Motor neuron (in vitro differentiated cells): ENCODE results near the gene ERGIC2. TPM values are rescaled to one million over a fixed set of nuclear protein-coding genes. Genes with fewer than 3 reads are reported as not detected.
A peak's percentile ranks its signal among the peaks of the same experiment; 100 is the strongest.

Source experiments
- ATAC-seq, 8 experiments: fragments of 200-7000 bp; cut with Tn5 transposase; replicated peaks in 6 of 8; 2 replicates each; pipeline ENCODE4 v1.8.0; 2021; ENCODE audit warnings: mild to moderate bottlenecking in 8 of 8, moderate library complexity in 8 of 8
- H3K27ac ChIP-seq, 2 donors: fragments of 250-450 bp; sonication (Bioruptor Pico); 2 replicates each; pipeline ENCODE4 v1.9.0; 2021; ENCODE audit warnings: antibody characterized with exemption in 2 of 2, mild to moderate bottlenecking in 2 of 2, moderate library complexity in 1 of 2
- H3K4me1 ChIP-seq, 2 donors: fragments of 250-450 bp; sonication (Bioruptor Pico); replicated peaks in 1 of 2; 2 replicates each; pipeline ENCODE4 v1.6.1; 2021; ENCODE audit warnings: antibody characterized with exemption in 2 of 2, mild to moderate bottlenecking in 2 of 2, moderate library complexity in 1 of 2
- H3K4me3 ChIP-seq, 5 donors: fragments of 250-450 bp; sonication (Bioruptor Pico); 2 replicates each; pipeline ENCODE4 v1.9.0; 2021; ENCODE audit warnings: antibody characterized with exemption in 5 of 5, mild to moderate bottlenecking in 5 of 5, moderate library complexity in 4 of 5
- WGBS, 10 experiments: fragments of 450-650 bp; shearing (Covaris generic); methylation state at CpG; one replicate each; pipeline ENCODE4 v1.0.0; 2022; 5-methylcytosine and 5-hydroxymethylcytosine counted together
- in situ Hi-C, 9 experiments: fragments of 400-800 bp; cut with MboI; loops; one replicate each; pipeline ENCODE4 v1.15.0; 2021; ENCODE audit warnings: low sequenced_read_pairs in 9 of 9, low pct_unique_long_range_greater_than_20kb in 2 of 9; ENCODE audit not compliant: unreplicated experiment in 9 of 9
- total RNA-seq, 8 experiments: library from RNA; unstranded; fragments of 300-600 nt; gene quantifications; 2 replicates each; pipeline versions ENCODE4 v1.2.3 to v1.2.4, GENCODE V29; 2022

ERGIC2 gene
- total RNA-seq, 8 experiments from 2014 or later: 32.3 to 70.1 (median 49.7) TPM

DNA sequence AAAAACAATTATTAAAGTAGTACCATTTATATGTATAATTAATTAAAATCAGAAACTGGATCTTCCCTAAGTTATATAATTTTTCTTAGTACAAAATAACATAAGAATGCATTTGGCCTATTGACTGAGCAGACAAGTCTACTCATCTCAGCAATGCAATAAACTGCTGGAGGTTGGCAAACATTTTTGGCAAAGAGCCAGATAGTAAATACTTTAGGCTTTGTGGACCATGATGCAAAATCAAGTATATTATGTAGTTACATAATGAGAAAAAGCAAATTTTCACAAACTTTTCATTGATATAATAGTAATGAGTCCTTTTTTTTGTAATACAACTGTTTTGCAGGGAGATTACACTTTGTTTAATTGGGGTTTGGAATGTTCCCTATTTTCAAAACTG, 30.9 kb downstream of the ERGIC2 start:
- in situ Hi-C loops: no loop called here
- Histone ChIP-seq H3K4me3 (no peak overlapping the region), H3K4me1 (no peaks in the 10 kb centered on the region), H3K27ac (no peak overlapping the region)
- ATAC-seq: no peak

- H3K4me3 ChIP-seq: no peak overlapping the region
- no peaks in the 10 kb centered on the region for H3K4me1 ChIP-seq
- in situ Hi-C loops: no loop called here
- no peak for ATAC-seq
- no peak overlapping the region for H3K27ac ChIP-seq
- 64 to 100% (median 94%) methylated on average over 1 to 3 of the region's 3 CpGs; no CpG with 5 or more reads in 1 of the 10 experiments for WGBS, 10 experiments
Measured at GRCh38 chr12:29346769-29347421, 34.1 kb downstream of the ERGIC2 start.

GRCh38 chr12:29343022-29343799, 37.8 kb downstream of the ERGIC2 start:
- no peak for ATAC-seq
- Histone ChIP-seq H3K4me1 (no peaks in the 10 kb centered on the region), H3K4me3 (no peak overlapping the region), H3K27ac (no peak overlapping the region)
- in situ Hi-C loops: no loop called here
- WGBS, 10 experiments: 80 to 100% (median 96%) methylated on average over 1 to 2 of the region's 2 CpGs; no CpG with 5 or more reads in 2 of the 10 experiments

GRCh38 chr12:29337325-29337724, 43.6 kb downstream of the ERGIC2 start:
- 80 to 100% (median 100%) methylated on average over 1 of the region's 1 CpG; no CpG with 5 or more reads in 1 of the 10 experiments for WGBS, 10 experiments

DNA sequence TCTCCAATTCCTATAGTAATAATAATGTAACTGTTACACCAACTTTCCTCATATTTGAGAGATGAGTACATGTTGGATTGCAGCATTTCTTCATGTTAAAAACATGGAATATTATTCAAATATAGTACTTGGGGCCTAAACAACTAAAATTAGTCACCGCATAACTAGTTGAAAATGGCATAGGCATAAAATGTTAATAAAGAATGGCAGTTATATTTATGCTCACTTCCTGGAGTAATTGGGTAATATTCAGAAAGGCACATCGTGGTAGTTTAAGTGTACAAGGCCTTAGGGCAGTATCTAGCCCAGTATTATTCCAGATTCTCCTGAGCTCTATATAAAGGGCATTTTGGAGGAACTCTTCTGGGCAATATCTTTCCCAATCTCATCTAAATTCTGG, 46.0 kb downstream of the ERGIC2 start:
- in situ Hi-C loops: no loop called here
- Histone ChIP-seq H3K4me3 (no peak overlapping the region), H3K4me1 (no peaks in the 10 kb centered on the region), H3K27ac (no peak overlapping the region)
- ATAC-seq: peak in 3 of 8 experiments; percentile 66 to 74 (median 67)
- WGBS, 10 experiments: 0 to 100% (median 60%) methylated on average over 1 to 2 of the region's 2 CpGs; no CpG with 5 or more reads in 2 of the 10 experiments

More at GRCh38 chr12:29337325-29337724, 43.6 kb downstream of the ERGIC2 start:
- Histone ChIP-seq H3K4me3 (no peak overlapping the region), H3K27ac (no peak overlapping the region), H3K4me1 (no peaks in the 10 kb centered on the region)
- in situ Hi-C loops: no loop called here
- ATAC-seq: no peak

DNA sequence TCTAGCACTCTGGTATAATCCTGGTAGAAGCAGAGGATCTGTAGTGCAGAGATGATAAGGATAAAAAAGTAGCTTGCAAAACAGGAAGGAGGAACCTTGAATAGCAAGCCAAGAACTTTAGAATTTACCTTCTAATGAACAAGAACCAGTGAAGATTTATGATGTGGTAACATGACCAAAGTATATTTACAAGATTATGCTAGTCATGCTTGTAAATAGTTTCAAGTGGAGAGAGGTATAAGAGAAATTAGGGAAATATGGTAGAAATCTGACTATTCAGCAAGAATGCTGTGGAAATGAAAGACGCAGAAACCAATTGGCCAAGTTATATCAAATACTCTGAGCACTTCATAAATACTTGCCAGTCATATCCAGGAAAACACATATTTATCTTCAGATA, 47.8 kb downstream of the ERGIC2 start:
- H3K27ac ChIP-seq: no peak overlapping the region
- ATAC-seq: no peak
- WGBS, 10 experiments: 0 to 13% (median 0%) methylated on average over 1 of the region's 1 CpG; no CpG with 5 or more reads in 2 of the 10 experiments
- no peak overlapping the region for H3K4me3 ChIP-seq
- in situ Hi-C loops: no loop called here
- no peaks in the 10 kb centered on the region for H3K4me1 ChIP-seq

- 83 to 100% (median 100%) methylated on average over 1 of the region's 1 CpG for WGBS, 10 experiments
- in situ Hi-C loops: no loop called here
- Histone ChIP-seq H3K27ac (no peak overlapping the region), H3K4me3 (no peak overlapping the region), H3K4me1 (no peaks in the 10 kb centered on the region)
- no peak for ATAC-seq
Measured at GRCh38 chr12:29329411-29329810, 51.6 kb downstream of the ERGIC2 start.

DNA sequence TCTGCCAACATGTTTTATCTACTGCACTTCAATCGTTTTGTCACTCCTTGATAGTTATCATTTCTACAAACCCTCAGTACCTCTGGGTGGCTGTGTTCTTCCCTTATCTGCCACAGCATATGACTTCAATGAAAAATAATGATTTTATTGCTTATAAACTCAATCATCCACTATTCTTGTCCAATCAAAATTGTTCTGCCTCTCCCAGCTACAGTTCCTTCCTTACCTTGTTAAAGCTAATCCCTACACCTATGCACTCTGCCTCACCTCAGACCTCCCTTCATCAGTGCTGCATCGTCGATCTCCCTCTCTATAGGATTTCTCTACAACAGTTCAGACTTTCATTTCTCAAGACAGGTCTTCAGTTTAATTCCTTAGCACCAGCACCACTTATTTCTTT, 58.8 kb downstream of the ERGIC2 start:
- in situ Hi-C loops: loop anchor here in 1 of 9 experiments (25.0 kb wide), 1 partner anchor 235 kb away; no protein-coding TSS in a partner anchor
- H3K4me1 ChIP-seq: peaks cover 0 to 2% of the 10 kb centered on the region in 2 donors
- no peak overlapping the region for H3K4me3 ChIP-seq
- no peak for ATAC-seq
- WGBS, 10 experiments: 85 to 100% (median 91%) methylated on average over 1 to 3 of the region's 3 CpGs
- H3K27ac ChIP-seq: no peak overlapping the region

DNA sequence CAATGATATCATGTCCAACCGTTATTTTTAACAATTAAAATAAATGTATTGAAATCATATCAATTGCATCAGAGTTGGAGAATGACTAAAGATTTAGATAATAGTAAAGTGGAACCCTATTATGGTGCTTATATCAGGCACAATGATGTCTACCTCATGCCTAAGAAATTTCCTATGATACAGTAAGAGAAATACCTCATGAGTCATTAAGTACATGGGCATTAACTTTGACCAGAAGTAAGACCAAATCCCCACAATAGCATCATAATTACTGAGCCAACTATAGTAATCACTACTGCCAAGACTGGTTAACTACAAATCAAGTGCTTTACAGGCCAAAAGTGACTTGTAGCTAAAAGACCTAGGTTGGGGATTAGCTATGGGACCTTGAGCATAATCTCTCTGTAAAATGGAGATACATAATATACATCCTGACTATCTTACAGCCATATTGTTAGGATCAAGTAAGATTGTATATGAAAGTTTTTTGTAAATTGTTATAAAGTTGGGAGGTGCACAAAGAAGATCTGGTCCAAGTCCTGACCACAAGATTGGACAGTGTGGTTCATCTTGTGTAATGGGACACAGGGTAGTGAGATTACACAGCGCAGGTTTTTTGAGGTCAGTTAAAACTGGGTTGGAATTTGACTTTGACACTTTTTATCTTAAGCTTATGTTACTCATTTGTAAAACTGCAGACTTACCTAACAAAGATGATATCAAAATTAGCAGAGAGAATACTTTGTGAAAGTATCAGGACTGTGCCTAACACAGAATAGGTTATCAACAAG, 60.5 kb downstream of the ERGIC2 start:
- WGBS, 10 experiments: 0 to 100% (median 100%) methylated on average over 1 to 2 of the region's 2 CpGs; no CpG with 5 or more reads in 1 of the 10 experiments
- Histone ChIP-seq H3K4me3 (no peak overlapping the region), H3K4me1 (peaks cover 0 to 2% of the 10 kb centered on the region in 2 donors), H3K27ac (no peak overlapping the region)
- no peak for ATAC-seq
- in situ Hi-C loops: loop anchor here in 1 of 9 experiments (25.0 kb wide), 1 partner anchor 233 kb away; no protein-coding TSS in a partner anchor

GRCh38 chr12:29317556-29318363, 63.2 kb downstream of the ERGIC2 start:
- in situ Hi-C loops: loop anchor here in 1 of 9 experiments (25.0 kb wide), 1 partner anchor 230 kb away; no protein-coding TSS in a partner anchor
- ATAC-seq: peak; percentile 93 to 100 (median 98)
- H3K27ac ChIP-seq: no peak overlapping the region
- WGBS, 10 experiments: 3 to 73% (median 42%) methylated on average over 1 to 8 of the region's 8 CpGs
- no peak overlapping the region for H3K4me3 ChIP-seq
- peaks cover 0 to 7% of the 10 kb centered on the region in 2 donors for H3K4me1 ChIP-seq

- ATAC-seq: no peak
- in situ Hi-C loops: loop anchor here in 1 of 9 experiments (25.0 kb wide), 1 partner anchor 229 kb away; no protein-coding TSS in a partner anchor
- Histone ChIP-seq H3K4me1 (peaks cover 0 to 7% of the 10 kb centered on the region in 2 donors), H3K27ac (no peak overlapping the region), H3K4me3 (no peak overlapping the region)
- 23 to 89% (median 58%) methylated on average over 2 to 4 of the region's 4 CpGs; no CpG with 5 or more reads in 3 of the 10 experiments for WGBS, 10 experiments
Measured at GRCh38 chr12:29316752-29317151, 64.2 kb downstream of the ERGIC2 start.

DNA sequence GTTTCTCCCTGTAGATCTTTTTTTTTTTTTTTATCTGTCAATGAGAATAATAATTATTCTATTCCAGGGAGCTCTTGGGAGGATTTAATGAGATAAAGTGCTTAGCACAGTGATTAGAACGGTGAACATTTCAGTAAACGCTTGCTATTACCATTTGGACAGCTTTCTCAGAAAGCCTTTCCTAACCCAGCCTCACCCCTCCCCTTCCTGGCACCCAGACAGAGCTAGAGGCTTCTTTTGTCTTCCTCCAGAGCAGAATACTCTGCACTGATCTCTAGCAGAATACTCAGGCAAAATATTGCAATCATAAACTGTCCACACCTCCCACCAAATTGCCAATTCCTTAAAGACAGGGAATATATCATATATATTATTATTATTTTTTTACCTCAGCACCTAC, 66.6 kb downstream of the ERGIC2 start:
- no peak overlapping the region for H3K4me3 ChIP-seq
- WGBS, 10 experiments: 29 to 100% (median 44%) methylated on average over 1 to 2 of the region's 2 CpGs; no CpG with 5 or more reads in 3 of the 10 experiments
- H3K4me1 ChIP-seq: peaks cover 0 to 7% of the 10 kb centered on the region in 2 donors
- no peak overlapping the region for H3K27ac ChIP-seq
- in situ Hi-C loops: loop anchor here in 1 of 9 experiments (25.0 kb wide), 1 partner anchor 227 kb away; no protein-coding TSS in a partner anchor
- ATAC-seq: peak in 1 of 8 experiments; percentile 17
